Measurements from ENCODE around the gene FAM53B.
A peak's percentile ranks its signal among the peaks of the same experiment; 100 is the strongest.

Gene FAM53B

DNA sequence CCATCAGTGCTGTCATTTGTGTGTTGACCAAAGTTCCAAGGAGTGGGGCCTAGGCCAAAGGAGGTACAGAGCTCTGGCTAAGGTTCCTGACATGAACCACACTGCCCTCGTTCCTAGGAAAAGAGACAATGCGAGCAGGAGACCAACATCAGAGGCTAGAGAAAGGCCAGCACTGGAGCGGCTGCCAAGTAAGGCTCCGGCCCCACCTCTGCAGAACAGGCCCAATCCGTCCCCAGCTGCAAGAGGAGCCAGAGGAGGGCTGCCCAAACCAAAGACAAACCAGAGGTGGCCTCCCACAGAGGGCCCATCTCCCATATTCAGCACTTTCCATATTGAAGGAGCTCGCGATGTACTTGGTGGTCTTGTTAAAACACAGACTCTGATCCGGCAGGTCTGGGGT, 81.0 kb downstream of the FAM53B start:
- TF ChIP-seq TAF1 (IDR thresholded peaks at IDR 0.05; ENCODE audit: borderline replicate concordance, low read depth, low read length) (no peak), POLR2AphosphoS5 (IDR thresholded peaks at IDR 0.05; ENCODE audit: low read depth, low read length) (no peak), POLR2A (IDR thresholded peaks at IDR 0.05; ENCODE audit: low read depth, low read length) (no peak)
- DNase-seq (ENCODE audit: insufficient read length) (no peak), FAIRE-seq (no peak)

GRCh38 chr10:124661660-124662180, 82.5 kb downstream of the FAM53B start:
- DNase-seq (ENCODE audit: insufficient read length): no peak
- FAIRE-seq: no peak
- no peak for TF ChIP-seq TAF1 (IDR thresholded peaks at IDR 0.05; ENCODE audit: borderline replicate concordance, low read depth, low read length)

GRCh38 chr10:124660404-124661125, 83.6 kb downstream of the FAM53B start:
- TF ChIP-seq POLR2AphosphoS5 (IDR thresholded peaks at IDR 0.05; ENCODE audit: low read depth, low read length) (no peak), TAF1 (IDR thresholded peaks at IDR 0.05; ENCODE audit: borderline replicate concordance, low read depth, low read length) (no peak), POLR2A (IDR thresholded peaks at IDR 0.05; ENCODE audit: low read depth, low read length) (no peak)
- no peak for FAIRE-seq
- no peak for DNase-seq (ENCODE audit: insufficient read length)

DNA sequence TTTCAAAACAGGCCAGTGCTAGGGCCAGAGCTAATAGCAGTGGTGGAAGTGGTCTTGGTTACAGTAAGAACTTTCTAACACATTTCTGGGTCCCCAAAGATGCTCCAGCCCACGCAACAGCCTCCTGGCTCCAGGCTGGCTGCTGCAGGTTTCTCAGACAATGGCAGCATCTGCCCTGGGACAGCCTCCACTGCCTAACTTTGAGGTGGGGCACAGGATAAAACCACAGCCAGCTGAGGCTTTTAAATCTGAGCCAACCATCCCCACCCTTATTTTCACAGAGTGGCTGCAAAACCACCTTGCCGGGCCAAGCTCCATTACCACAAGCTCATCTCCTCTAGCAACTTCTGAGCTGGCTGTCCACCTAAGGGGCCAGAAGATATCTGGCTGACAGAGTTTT, 84.8 kb downstream of the FAM53B start:
- no peak for DNase-seq (ENCODE audit: insufficient read length)
- FAIRE-seq: no peak
- TF ChIP-seq POLR2A (IDR thresholded peaks at IDR 0.05; ENCODE audit: low read depth, low read length): no peak
- no peak for TF ChIP-seq TAF1 (IDR thresholded peaks at IDR 0.05; ENCODE audit: borderline replicate concordance, low read depth, low read length)
- no peak for TF ChIP-seq POLR2AphosphoS5 (IDR thresholded peaks at IDR 0.05; ENCODE audit: low read depth, low read length)

DNA sequence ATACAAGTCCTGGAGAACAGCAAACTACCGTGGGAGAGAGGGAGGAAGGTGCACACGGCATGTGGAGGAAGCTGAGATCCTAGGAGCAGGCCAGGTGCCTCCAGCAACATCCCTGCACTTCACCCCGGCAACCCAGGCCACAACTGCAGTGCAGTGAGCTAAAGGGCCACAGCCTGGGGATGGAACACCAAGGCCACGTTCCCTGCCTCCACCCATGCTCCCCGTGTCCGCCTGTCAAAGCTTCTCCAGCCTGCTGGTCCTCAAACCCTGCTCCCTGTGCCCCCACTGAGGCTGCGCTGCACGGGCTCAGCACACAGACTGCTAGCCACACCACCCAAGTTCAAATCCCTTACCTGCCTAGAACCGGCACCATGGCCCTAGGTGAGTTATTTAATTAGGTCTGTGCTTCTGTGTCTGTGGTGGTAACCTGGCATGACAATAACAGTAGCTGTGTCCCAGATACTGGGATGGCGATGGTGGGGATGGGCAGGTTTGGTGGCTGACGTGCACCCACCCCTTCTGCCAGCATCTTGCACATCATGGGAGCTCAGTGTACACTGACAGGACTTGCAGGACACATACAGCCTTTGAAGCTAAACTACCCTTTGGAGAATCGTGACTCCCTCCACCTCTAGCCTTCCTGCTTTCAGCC, 85.5 kb downstream of the FAM53B start:
- TF ChIP-seq TAF1 (IDR thresholded peaks at IDR 0.05; ENCODE audit: borderline replicate concordance, low read depth, low read length) (no peak), POLR2AphosphoS5 (IDR thresholded peaks at IDR 0.05; ENCODE audit: low read depth, low read length) (no peak), POLR2A (IDR thresholded peaks at IDR 0.05; ENCODE audit: low read depth, low read length) (no peak)
- FAIRE-seq: peak; percentile 14

DNA sequence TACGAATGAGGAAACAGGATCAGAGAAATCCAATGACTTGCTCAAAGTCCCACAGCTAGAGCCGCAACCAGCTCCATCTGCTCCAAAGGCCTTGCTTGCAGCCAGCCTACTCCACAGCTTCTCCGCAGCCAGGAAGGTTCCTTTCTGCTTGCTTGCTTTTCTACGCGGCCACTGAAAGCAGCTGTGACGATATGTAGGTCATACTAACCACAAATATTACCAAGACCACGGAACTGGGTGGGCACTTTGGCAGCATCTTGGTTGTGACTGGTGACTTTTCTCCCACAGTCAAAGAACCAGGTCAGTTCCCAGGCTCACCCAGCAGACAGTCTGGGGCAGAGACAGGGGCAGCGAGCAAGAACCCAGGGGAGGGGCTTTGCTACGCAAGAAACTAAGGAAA, 86.4 kb downstream of the FAM53B start:
- FAIRE-seq: no peak
- DNase-seq (ENCODE audit: insufficient read length): no peak
- TF ChIP-seq POLR2AphosphoS5 (IDR thresholded peaks at IDR 0.05; ENCODE audit: low read depth, low read length) (no peak), POLR2A (IDR thresholded peaks at IDR 0.05; ENCODE audit: low read depth, low read length) (no peak), TAF1 (IDR thresholded peaks at IDR 0.05; ENCODE audit: borderline replicate concordance, low read depth, low read length) (no peak)

More for the DNA sequence above, 85.5 kb downstream of the FAM53B start:
- DNase-seq (ENCODE audit: insufficient read length): no peak

DNA sequence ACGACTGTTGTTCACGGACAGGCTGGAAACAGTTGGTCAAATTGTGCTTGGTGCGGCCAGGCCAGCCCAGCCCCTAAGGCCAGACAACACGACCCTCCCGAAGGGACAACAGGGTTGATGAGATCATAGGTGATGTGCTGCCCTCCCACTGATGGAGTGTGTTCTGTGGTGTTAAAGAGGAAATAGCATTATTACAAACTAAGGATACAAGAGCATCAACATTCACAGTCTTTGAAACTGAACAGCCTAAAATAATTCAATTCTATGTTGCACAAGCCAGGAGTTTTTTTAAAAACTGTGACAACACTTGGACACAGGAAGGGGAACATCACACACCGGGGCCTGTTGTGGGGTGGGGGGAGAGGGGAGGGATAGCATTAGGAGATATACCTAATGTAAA, 87.6 kb downstream of the FAM53B start:
- no peak for DNase-seq (ENCODE audit: insufficient read length)
- FAIRE-seq: no peak
- TF ChIP-seq TAF1 (IDR thresholded peaks at IDR 0.05; ENCODE audit: borderline replicate concordance, low read depth, low read length) (no peak), POLR2A (IDR thresholded peaks at IDR 0.05; ENCODE audit: low read depth, low read length) (no peak), POLR2AphosphoS5 (IDR thresholded peaks at IDR 0.05; ENCODE audit: low read depth, low read length) (no peak)

DNA sequence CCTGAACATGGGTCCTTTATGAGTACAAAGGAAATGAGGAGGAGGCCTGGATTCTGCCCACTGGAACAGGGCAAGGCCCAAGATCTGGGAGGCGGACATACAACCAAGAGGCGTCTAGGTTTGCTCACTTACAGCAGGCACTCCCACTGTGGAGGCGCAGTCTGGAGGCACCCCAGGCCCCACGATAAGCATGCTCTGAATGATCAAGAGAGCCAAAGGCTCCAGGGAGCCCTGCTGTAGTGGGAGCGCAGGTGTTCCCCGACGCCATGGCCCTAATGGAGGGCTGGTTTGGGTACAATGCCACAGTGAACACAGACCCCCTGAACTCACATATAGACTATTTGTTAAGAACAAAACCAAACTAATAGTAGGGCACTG, 88.1 kb downstream of the FAM53B start:
- no peak for FAIRE-seq
- TF ChIP-seq POLR2AphosphoS5 (IDR thresholded peaks at IDR 0.05; ENCODE audit: low read depth, low read length) (no peak), POLR2A (IDR thresholded peaks at IDR 0.05; ENCODE audit: low read depth, low read length) (no peak), TAF1 (IDR thresholded peaks at IDR 0.05; ENCODE audit: borderline replicate concordance, low read depth, low read length) (no peak)
- DNase-seq (ENCODE audit: insufficient read length): no peak

- no peak for TF ChIP-seq TAF1 (IDR thresholded peaks at IDR 0.05; ENCODE audit: borderline replicate concordance, low read depth, low read length)
- TF ChIP-seq POLR2A (IDR thresholded peaks at IDR 0.05; ENCODE audit: low read depth, low read length): no peak
- no peak for TF ChIP-seq POLR2AphosphoS5 (IDR thresholded peaks at IDR 0.05; ENCODE audit: low read depth, low read length)
- FAIRE-seq (no peak), DNase-seq (ENCODE audit: insufficient read length) (no peak)
Observed at GRCh38 chr10:124655191-124656112, 88.7 kb downstream of the FAM53B start.

DNA sequence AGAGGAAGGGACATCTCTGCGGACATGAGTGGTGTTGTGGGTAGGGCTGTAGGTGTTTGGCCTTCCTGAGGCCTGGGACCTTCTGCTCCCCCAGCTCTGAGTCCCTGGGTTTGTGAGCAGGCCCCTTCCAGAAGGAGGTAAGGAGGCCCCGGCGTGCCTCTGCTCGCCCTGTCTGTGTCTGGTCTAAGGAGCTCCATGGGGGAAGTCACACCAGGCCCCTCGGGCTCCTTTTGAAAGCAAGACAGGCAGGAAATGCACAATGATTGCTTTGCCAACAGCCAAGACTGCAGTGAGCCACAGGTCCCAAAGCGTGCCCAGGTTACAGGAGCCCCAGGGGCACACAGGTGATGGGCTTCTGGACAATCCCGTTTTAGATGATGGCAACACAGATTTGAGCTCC, 89.5 kb downstream of the FAM53B start:
- FAIRE-seq (no peak), DNase-seq (ENCODE audit: insufficient read length) (no peak)
- no peak for TF ChIP-seq POLR2AphosphoS5 (IDR thresholded peaks at IDR 0.05; ENCODE audit: low read depth, low read length)
- no peak for TF ChIP-seq TAF1 (IDR thresholded peaks at IDR 0.05; ENCODE audit: borderline replicate concordance, low read depth, low read length)
- TF ChIP-seq POLR2A (IDR thresholded peaks at IDR 0.05; ENCODE audit: low read depth, low read length): no peak

Data from GM12892 (cell line).